ENCODE data around the gene SH3RF3. TPM values are rescaled to one million over a fixed set of nuclear protein-coding genes. Genes with fewer than 3 reads are reported as not detected.

The SH3RF3 gene
- total RNA-seq, 1 donor from 2014 or later: 6.6 TPM

DNA sequence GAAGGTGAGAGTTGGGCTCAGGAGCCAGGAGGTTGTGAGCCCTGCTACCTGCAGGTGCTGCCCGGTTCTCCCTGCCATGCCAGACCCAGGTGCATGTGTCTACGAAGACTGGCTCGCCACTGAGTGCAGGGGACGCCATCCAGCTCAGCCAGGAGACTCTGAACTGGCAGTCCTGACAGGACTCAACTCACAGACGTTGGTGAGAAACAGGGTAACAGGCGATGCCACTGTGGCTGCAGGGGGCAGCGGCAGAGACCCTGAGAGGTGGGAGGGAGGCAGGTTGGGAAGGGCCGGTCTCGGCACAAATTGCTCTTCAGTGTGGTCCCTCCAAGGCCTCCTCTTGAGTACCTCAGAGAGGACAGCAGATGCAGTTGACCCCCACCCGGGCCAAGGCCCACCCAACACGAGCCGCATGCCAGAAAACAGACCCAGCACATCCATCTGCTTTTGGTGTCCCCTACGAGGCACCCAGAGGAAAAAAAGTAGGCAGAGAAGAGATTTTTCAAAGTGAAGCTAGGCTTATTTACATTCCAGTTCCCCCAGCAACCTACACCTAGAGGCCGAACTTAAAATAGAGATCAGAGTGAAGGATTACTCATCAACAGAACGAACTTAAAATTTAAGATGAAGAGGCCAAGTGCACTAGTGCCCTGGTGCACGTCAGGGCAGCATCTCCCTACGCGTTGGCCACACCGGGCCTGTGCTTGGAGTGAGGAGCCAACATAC lies 300.0 kb downstream of the SH3RF3 start:
- DNase-seq (no peak), ATAC-seq (ENCODE audit: poor library complexity) (no peak)
- intact Hi-C loops (cut with DNase I): no loop called here

- no peak for DNase-seq
- intact Hi-C loops (cut with DNase I): no loop called here
- no peak for ATAC-seq (ENCODE audit: poor library complexity)
Measured at GRCh38 chr2:109429567-109430328, 300.7 kb downstream of the SH3RF3 start.

GRCh38 chr2:109430329-109430636 lies 301.3 kb downstream of the SH3RF3 start:
- no peak for ATAC-seq (ENCODE audit: poor library complexity)
- DNase-seq: no peak
- intact Hi-C loops (cut with DNase I): no loop called here

GRCh38 chr2:109432421-109432820 lies 303.4 kb downstream of the SH3RF3 start:
- intact Hi-C loops (cut with DNase I): no loop called here
- no peak for DNase-seq
- no peak for ATAC-seq (ENCODE audit: poor library complexity)

DNA sequence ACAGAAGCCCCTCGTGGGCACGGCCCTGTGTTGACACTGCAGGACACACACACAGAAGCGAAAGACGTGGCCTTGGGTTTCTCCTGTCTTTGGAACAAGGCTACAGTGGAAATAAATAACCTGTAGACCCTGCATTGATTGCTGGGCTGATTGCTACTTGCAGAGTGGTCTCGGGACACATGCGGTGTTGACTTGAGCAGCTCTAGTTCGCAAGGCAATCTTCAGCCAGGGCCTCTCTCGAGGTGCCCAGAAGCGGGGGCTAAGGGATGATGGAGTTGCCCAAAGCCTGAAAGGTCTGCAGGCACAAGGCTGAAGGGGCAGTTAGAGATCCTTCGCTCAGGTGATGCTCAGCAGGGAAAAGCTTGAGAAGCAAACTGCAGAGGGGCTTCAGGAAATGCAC lies 304.5 kb downstream of the SH3RF3 start:
- DNase-seq: no peak
- intact Hi-C loops (cut with DNase I): no loop called here
- ATAC-seq (ENCODE audit: poor library complexity): no peak

GRCh38 chr2:109433926-109434325 lies 304.9 kb downstream of the SH3RF3 start:
- ATAC-seq (ENCODE audit: poor library complexity) (no peak), DNase-seq (no peak)
- intact Hi-C loops (cut with DNase I): no loop called here

DNA sequence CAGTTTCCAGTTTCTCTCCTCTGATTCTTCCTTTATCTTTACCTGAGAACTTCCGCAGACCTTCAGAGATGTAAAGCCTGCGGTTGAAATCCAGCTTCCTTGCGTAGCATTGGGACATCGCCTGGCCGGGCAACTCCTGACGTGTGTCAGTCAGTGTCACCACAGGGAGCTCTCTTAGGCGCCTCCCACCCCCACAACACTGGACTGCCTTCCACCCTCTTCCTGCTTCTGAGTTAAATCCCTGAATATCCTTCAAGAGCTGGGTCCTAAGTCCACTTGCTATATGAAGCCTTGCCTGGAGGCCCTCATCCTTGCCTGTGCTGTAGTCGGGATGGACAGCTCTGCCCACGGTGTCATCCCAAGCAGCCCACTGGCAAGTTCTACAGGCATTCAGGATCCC lies 305.3 kb downstream of the SH3RF3 start:
- DNase-seq (no peak), ATAC-seq (ENCODE audit: poor library complexity) (no peak)
- intact Hi-C loops (cut with DNase I): no loop called here

GRCh38 chr2:109435066-109435690 lies 306.2 kb downstream of the SH3RF3 start:
- ATAC-seq (ENCODE audit: poor library complexity) (no peak), DNase-seq (no peak)
- intact Hi-C loops (cut with DNase I): no loop called here

- DNase-seq: peak; percentile 73
- peak; percentile 63 for ATAC-seq (ENCODE audit: poor library complexity)
- intact Hi-C loops (cut with DNase I): no loop called here
Measured at GRCh38 chr2:109435901-109436598, 307.0 kb downstream of the SH3RF3 start.

GRCh38 chr2:109436610-109437225 lies 307.7 kb downstream of the SH3RF3 start:
- ATAC-seq (ENCODE audit: poor library complexity): peak; percentile 14
- no peak for DNase-seq
- intact Hi-C loops (cut with DNase I): no loop called here

DNA sequence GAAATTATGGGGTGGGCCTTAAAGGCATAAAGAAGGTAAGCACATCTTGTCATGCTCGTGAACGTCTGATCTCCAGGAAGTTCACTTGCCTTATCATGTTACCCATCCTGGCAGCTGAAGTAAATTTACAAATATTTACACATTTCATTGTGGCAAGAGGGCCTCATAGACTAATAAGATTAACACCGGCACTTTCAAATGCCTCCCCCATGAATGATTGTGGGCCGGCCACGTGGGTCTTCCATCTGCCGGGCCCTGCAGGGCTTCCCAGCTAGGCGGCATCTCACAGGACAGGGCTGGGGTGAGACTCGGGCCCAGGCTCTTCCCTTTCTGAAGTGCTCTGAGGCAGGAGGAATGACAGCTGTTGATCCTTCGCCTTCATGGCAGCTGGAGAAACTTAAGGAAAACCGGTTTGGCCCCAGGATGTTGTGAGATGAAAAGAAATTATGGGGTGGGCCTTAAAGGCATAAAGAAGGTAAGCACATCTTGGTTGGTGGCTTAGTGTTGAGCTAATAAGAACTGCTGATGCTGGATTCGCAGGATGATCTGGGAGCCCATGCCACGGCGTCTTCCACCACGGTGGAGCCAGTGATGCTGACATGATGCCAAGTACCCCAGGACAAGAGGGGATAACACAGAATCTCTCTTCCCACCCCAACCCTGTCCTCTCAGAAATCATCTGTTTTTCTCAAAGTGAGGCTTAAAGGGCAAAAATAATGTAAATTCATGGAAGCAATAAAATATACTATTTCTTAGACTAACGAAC lies 308.5 kb downstream of the SH3RF3 start:
- DNase-seq: no peak
- no peak for ATAC-seq (ENCODE audit: poor library complexity)
- intact Hi-C loops (cut with DNase I): no loop called here

GRCh38 chr2:109438146-109438545 lies 309.1 kb downstream of the SH3RF3 start:
- no peak for ATAC-seq (ENCODE audit: poor library complexity)
- intact Hi-C loops (cut with DNase I): no loop called here
- no peak for DNase-seq

DNA sequence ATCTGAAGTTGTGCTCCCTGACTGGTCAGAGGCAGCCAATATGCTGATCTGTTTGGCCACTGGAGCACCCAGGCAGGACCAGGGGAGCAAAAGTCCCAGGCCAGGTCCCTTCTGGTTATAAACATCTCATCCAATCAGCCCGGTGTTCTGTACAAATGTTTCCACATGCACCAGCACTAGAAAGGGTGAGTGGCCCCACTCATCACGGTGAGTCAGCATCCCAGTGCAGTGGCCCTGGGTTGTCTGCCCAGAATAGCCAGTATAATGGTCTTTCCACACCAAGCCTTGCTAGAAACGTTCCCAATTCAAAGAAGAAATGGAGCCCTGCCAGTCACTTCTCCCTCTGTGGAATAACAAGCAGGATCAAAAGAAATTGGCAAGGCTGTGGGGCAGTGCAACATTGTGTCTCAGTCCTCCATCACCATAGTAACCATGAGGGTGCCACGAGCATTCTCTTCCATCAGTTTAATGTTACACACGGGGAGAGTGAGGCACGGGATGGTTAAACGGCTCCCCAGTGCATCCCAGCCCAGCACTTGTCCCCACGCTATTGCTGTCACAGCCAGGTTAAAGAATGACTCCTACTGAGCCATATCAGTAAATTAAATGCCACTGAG lies 309.9 kb downstream of the SH3RF3 start:
- DNase-seq: no peak
- intact Hi-C loops (cut with DNase I): no loop called here
- ATAC-seq (ENCODE audit: poor library complexity): peak; percentile 76

DNA sequence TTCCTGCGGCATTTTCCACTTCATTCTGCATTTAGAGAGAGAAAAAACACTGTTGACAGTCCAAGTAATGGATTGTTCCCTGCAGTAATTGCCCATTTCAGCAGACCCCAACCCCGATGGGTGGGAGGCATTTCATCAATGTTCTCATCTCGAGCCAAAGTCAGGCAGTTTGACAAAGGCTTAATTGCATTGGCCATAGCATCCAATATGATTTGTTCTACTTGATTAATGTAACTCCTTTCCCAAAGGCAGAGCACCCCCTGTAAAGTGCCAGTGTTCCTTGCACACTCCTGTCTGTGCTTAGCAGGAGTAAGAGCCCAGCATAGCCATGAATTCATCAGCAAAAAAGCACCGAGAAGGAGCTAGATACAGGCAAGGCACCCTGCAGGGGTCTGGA lies 310.4 kb downstream of the SH3RF3 start:
- DNase-seq (no peak), ATAC-seq (ENCODE audit: poor library complexity) (no peak)
- intact Hi-C loops (cut with DNase I): no loop called here

GRCh38 chr2:109439986-109440385 lies 311.0 kb downstream of the SH3RF3 start:
- intact Hi-C loops (cut with DNase I): no loop called here
- ATAC-seq (ENCODE audit: poor library complexity) (no peak), DNase-seq (no peak)

DNA sequence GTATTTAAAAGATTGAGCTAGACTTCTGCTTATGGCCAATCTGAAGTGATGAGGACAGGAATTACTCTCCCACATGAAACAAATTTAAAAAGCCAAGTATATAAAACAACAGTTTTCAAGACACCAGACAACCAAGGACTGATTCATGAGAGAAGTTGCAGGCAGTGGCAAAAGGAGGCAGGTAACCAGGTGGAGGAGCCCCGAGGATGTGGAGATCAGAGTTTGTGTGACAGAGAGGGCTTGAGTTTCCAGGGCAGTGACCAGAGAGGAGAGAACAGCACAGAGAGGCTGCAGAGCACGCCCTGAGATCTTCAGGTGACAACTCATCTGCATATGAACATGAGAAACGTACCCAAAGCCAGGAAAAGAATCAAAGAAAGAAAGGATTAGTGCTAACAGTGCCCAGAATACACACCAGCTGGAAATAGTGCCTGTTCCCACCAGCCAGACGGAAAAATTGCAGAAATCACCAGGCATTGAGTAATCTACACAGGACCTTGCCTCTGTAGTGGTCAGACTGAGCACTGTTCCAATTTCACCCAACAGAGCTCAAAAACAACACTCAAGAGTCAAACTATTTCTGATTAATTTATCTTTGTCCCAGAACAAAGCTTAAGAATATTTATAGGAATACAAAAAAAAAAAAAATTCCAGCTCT lies 311.6 kb downstream of the SH3RF3 start:
- intact Hi-C loops (cut with DNase I): no loop called here
- DNase-seq: no peak
- no peak for ATAC-seq (ENCODE audit: poor library complexity)

GRCh38 chr2:109442715-109443319 lies 313.8 kb downstream of the SH3RF3 start:
- no peak for ATAC-seq (ENCODE audit: poor library complexity)
- DNase-seq: no peak
- intact Hi-C loops (cut with DNase I): no loop called here

Data from Right ventricle myocardium superior (tissue), 1 donor.